GM12892 (cell line): Measurements from ENCODE around the gene OXNAD1.

Source experiments
- POLR2A ChIP-seq: IDR thresholded peaks from 2 replicates; pipeline ENCODE4 v1.6.1; 2011; ENCODE audit warnings: low read depth, low read length, control low read depth
- POLR2AphosphoS5 ChIP-seq: IDR thresholded peaks from 2 replicates; pipeline ENCODE4 v1.6.1; 2011; ENCODE audit warnings: low read depth, low read length, control low read depth
- TAF1 ChIP-seq: IDR thresholded peaks from 2 replicates; pipeline ENCODE4 v1.6.1; 2011; ENCODE audit warnings: low read depth, mild to moderate bottlenecking, control low read depth, low read length, borderline replicate concordance

DNA sequence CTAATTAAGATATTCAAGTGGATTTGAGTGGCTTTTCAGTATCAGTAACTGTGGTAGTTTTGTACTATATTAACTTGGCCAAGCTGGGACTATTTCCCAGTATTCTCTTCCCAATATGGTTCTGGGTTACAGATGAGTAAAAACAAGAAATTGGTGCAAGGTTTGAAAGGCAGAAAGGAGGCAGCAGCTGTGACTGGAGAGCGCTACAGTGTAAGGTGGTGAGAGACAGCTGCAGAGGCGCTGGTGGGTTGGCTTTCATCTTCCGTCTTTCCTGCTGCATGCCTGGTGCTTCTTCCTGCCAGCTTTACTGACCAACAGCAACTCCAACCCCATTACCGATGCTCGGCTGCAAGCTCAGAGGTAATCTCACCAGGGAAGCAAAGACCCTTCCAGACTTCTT, 10.1 kb upstream of the OXNAD1 start:
- no peak for TF ChIP-seq POLR2A
- no peak for TF ChIP-seq POLR2AphosphoS5
- no peak for TF ChIP-seq TAF1
